Measurements from ENCODE around the gene KCNQ1. TPM values are rescaled to one million over a fixed set of nuclear protein-coding genes. Genes with fewer than 3 reads are reported as not detected.

Gene KCNQ1
- total RNA-seq, 1 donor from 2014 or later = 2.7 TPM

DNA sequence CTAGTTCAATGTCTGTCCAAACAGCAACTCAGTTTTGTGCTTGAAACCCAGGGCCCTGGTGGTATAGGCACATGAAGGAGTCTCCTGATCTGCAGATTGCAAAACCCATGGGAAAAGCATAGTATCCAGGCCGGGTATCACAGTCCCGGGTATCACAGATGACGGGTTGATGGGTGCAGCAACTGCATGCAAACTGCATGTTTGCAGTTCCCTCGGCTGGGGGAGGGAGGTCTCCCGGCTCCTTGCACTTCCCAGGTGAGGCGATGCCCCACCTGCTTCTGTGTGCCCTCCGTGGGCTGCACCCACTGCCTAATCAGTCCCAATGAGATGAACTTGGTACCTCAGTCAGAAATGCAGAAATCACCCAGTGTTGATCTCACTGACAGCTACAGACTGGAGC, 53.9 kb downstream of the KCNQ1 start:
- Histone ChIP-seq H3K4me1 (no peaks in the 10 kb centered on the region), H3K36me3 (no peaks in the 10 kb centered on the region), H3K27ac (no peak overlapping the region), H3K4me3 (no peak overlapping the region), H3K27me3 (no peaks in the 10 kb centered on the region), H3K9me3 (peaks cover 5% of the 10 kb centered on the region)
- TF ChIP-seq POLR2AphosphoS5 (IDR thresholded peaks at IDR 0.05; ENCODE audit: insufficient read depth in 1 of 2, low read depth in 1 of 2) (no peak), CTCF (IDR thresholded peaks at IDR 0.05) (no peak), POLR2A (IDR thresholded peaks at IDR 0.05) (no peak)
- intact Hi-C loops (cut with DNase I) = no loop called here
- DNase-seq (ENCODE audit: extremely low spot score in 2 of 2) = peak in 1 of 2 donors; percentile 32

- DNase-seq (ENCODE audit: extremely low spot score in 2 of 2) = no peak
- no peaks in the 10 kb centered on the region for H3K27me3 ChIP-seq
- H3K4me3 ChIP-seq = no peak overlapping the region
- H3K36me3 ChIP-seq = no peaks in the 10 kb centered on the region
- intact Hi-C loops (cut with DNase I) = no loop called here
- TF ChIP-seq POLR2AphosphoS5 (IDR thresholded peaks at IDR 0.05; ENCODE audit: insufficient read depth in 1 of 2, low read depth in 1 of 2) (no peak), POLR2A (IDR thresholded peaks at IDR 0.05) (no peak), CTCF (IDR thresholded peaks at IDR 0.05) (no peak)
- no peak overlapping the region for H3K27ac ChIP-seq
- no peaks in the 10 kb centered on the region for H3K4me1 ChIP-seq
- no peaks in the 10 kb centered on the region for H3K9me3 ChIP-seq
These were observed 62.5 kb downstream of the KCNQ1 start for GRCh38 chr11:2507212-2507901.

DNA sequence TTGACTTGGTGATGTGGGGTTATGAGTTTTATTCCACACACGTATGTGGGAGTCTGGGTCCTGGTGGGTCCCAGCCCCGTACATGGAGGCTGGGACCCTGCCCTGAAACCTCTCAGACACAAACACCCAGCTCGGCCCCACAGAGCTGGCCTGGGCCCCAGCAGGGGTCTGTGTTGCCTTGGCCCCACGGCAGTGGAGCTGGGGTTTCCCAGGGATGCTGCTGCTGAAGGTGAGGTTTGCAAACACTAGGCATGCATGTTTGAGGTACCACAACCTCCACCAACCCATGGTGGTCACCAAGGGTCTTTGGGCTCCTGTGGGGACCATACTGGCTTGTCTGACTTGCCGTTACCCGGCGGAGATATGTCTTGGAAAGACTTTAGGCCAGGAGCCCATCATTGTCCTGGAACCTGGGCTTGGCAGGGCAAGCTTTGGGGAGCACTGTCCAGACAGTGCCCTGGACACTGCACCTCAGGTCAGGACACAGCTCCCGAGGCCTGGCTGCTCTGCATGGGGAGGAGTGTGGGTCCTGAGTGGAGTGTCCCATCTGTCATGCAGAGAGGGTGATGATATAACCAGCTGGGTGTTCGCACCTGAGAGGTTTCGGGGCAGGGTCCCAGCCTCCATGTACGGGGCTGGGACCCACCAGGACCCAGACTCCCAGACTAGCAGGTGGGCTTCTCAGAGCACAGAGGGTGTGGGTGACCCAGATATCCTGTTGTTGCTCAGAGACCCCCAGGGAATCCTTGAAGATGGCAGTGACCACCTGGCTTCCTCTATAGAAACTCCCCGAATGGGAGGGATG, 63.3 kb downstream of the KCNQ1 start:
- no peak for DNase-seq (ENCODE audit: extremely low spot score in 2 of 2)
- no peaks in the 10 kb centered on the region for H3K27me3 ChIP-seq
- intact Hi-C loops (cut with DNase I) = no loop called here
- TF ChIP-seq POLR2A (IDR thresholded peaks at IDR 0.05) (no peak), CTCF (IDR thresholded peaks at IDR 0.05) (no peak), POLR2AphosphoS5 (IDR thresholded peaks at IDR 0.05; ENCODE audit: insufficient read depth in 1 of 2, low read depth in 1 of 2) (no peak)
- H3K4me1 ChIP-seq = no peaks in the 10 kb centered on the region
- H3K36me3 ChIP-seq = no peaks in the 10 kb centered on the region
- no peak overlapping the region for H3K27ac ChIP-seq
- no peaks in the 10 kb centered on the region for H3K9me3 ChIP-seq
- no peak overlapping the region for H3K4me3 ChIP-seq

DNA sequence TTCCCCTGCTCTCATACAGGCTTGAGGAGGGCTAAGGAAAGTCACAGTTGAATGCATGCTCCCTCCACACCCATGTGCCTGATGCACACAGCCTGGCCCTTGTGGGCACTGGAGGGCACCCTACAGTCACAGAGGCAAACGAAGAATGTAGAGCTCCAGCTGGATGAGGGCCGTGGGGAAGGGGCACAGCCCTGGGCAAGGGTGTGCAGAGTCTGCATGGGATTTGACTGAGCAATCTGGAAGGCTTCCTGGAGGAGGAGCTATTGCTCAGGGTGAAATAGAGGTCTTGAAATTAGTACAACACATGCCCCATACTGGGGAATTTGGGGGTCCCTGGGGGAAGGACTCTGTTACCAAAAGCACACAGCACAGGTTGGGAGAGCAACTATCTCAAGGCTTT, 64.0 kb downstream of the KCNQ1 start:
- no peak for DNase-seq (ENCODE audit: extremely low spot score in 2 of 2)
- TF ChIP-seq POLR2AphosphoS5 (IDR thresholded peaks at IDR 0.05; ENCODE audit: insufficient read depth in 1 of 2, low read depth in 1 of 2) (no peak), CTCF (IDR thresholded peaks at IDR 0.05) (no peak), POLR2A (IDR thresholded peaks at IDR 0.05) (no peak)

More for the DNA sequence above, 64.0 kb downstream of the KCNQ1 start:
- intact Hi-C loops (cut with DNase I) = no loop called here
- Histone ChIP-seq H3K27me3 (no peaks in the 10 kb centered on the region), H3K27ac (no peak overlapping the region), H3K4me1 (no peaks in the 10 kb centered on the region), H3K9me3 (no peaks in the 10 kb centered on the region), H3K4me3 (no peak overlapping the region), H3K36me3 (no peaks in the 10 kb centered on the region)
